HepG2 (cell line): ENCODE data around the gene ZBTB46. TPM values are rescaled to one million over a fixed set of nuclear protein-coding genes. Genes with fewer than 3 reads are reported as not detected.
A peak's percentile ranks its signal among the peaks of the same experiment; 100 is the strongest.

Experiments used
- ATAC-seq: fragments of 200-7000 bp; cut with Tn5 transposase; 3 replicates; pipeline ENCODE4 v1.9.1; 2020; ENCODE audit warnings: mild to moderate bottlenecking, moderate library complexity
- BruUV-seq: library from RNA; stranded (reverse); fragments of 400-500 nt; replicated peaks from 2 replicates; lab custom pipeline; 2021; lab: Mats Ljungman, UMichigan
- CTCF ChIA-PET: fragments of 300-600 bp; formaldehyde crosslinking; extraction: SDS; loops from one replicate; lab custom pipeline; 2021; ENCODE audit warnings: low total read pairs, inconsistent platforms, low intra/inter-chr PET ratio; lab: Yijun Ruan, JAX
- POLR2A ChIA-PET: fragments of 350-600 bp; sonication (Branson Sonifier 250); formaldehyde crosslinking; loops from one replicate; lab custom pipeline; 2020; ENCODE audit warnings: antibody characterized with exemption, inconsistent platforms; lab: Yijun Ruan, JAX
- DNase-seq: peaks from one replicate; pipeline ENCODE4 v3.0.0-alpha.2; 2015; ENCODE audit warnings: low spot score
- FAIRE-seq: peaks from 3 replicates; lab custom pipeline; 2011; peaks lifted over from hg19 to GRCh38; lab: Jason Lieb, UNC
- H2AFZ ChIP-seq: one replicate; pipeline ENCODE4 v1.6.1; 2011; ENCODE audit warnings: low read length, inconsistent platforms
- H3K27ac ChIP-seq: fragments of 300-600 bp; 3 replicates; pipeline ENCODE4 v1.8.0; 2011; ENCODE audit warnings: mixed run types, mild to moderate bottlenecking, mixed read lengths, low read length, inconsistent platforms; ENCODE audit not compliant: insufficient read depth; ENCODE audit errors: extremely low read length
- H3K27me3 ChIP-seq, 2 experiments: fragments of 200-600 bp in 1 of 2; 2 replicates in 1 of 2; 3 replicates in 1 of 2; pipeline versions ENCODE4 v1.6.0 to v1.8.0; 2011; ENCODE audit warnings: low read length in 2 of 2, mild to moderate bottlenecking in 2 of 2, moderate library complexity in 2 of 2, inconsistent platforms in 1 of 2; ENCODE audit not compliant: insufficient read depth in 2 of 2, control insufficient read depth in 1 of 2
- H3K36me3 ChIP-seq, 2 experiments: fragments of 200-600 bp in 1 of 2; replicated peaks in 1 of 2; 2 replicates in 1 of 2; 3 replicates in 1 of 2; pipeline versions ENCODE4 v1.5.1 to v1.8.0; 2011; ENCODE audit warnings: low read length in 2 of 2, inconsistent platforms in 1 of 2; ENCODE audit not compliant: insufficient read depth in 2 of 2, control insufficient read depth in 1 of 2
- H3K4me1 ChIP-seq: 2 replicates; pipeline ENCODE4 v1.5.1; 2012; ENCODE audit warnings: low read length, inconsistent platforms; ENCODE audit not compliant: insufficient read depth
- H3K4me2 ChIP-seq: 2 replicates; pipeline ENCODE4 v1.6.0; 2011; ENCODE audit warnings: low read depth, low read length, inconsistent platforms
- H3K4me3 ChIP-seq, 3 experiments: fragments of 200-600 bp in 1 of 3; sonication (generic), shearing (Covaris generic) in 1 of 3; replicated peaks in 1 of 3; 2 replicates each; pipeline ENCODE4 v1.5.1; 2011 to 2016; ENCODE audit warnings: low read length in 3 of 3, inconsistent platforms in 2 of 3, low read depth in 2 of 3, mild to moderate bottlenecking in 2 of 3, control low read depth in 1 of 3, mixed read lengths in 1 of 3; ENCODE audit not compliant: insufficient read depth in 1 of 3
- H3K79me2 ChIP-seq: one replicate; pipeline ENCODE4 v1.6.1; 2011; ENCODE audit warnings: low read length, inconsistent platforms; ENCODE audit not compliant: insufficient read depth
- H3K9ac ChIP-seq: 2 replicates; pipeline ENCODE4 v1.6.0; 2011; ENCODE audit warnings: mild to moderate bottlenecking, low read depth, low read length, inconsistent platforms; ENCODE audit not compliant: insufficient read depth
- H3K9me3 ChIP-seq: 2 replicates; pipeline ENCODE4 v1.5.1; 2012; ENCODE audit warnings: mild to moderate bottlenecking, low read length
- H4K20me1 ChIP-seq: 2 replicates; pipeline ENCODE4 v1.6.0; 2011; ENCODE audit warnings: inconsistent platforms, mild to moderate bottlenecking, low read length, moderate library complexity; ENCODE audit not compliant: insufficient read depth
- AGO2 ChIP-seq: fragments of 200-400 bp; formaldehyde crosslinking; optimal IDR thresholded peaks from 2 replicates; pipeline ENCODE3; 2017; ENCODE audit warnings: mild to moderate bottlenecking, low read depth, low read length, moderate library complexity
- RBFOX2 ChIP-seq: fragments of 200-400 bp; formaldehyde crosslinking; IDR thresholded peaks from 2 replicates; pipeline ENCODE4 v1.6.1; 2017; ENCODE audit warnings: low read depth, mild to moderate bottlenecking, low read length
- ZNF432 ChIP-seq: sonication (generic); formaldehyde crosslinking; IDR thresholded peaks from 2 replicates; pipeline ENCODE4 v1.5.0; 2020; ENCODE audit warnings: missing genetic modification reagents, mild to moderate bottlenecking, borderline replicate concordance
- ZNF441 ChIP-seq: sonication (generic); formaldehyde crosslinking; IDR thresholded peaks from 2 replicates; pipeline ENCODE4 v1.7.0; 2021; ENCODE audit warnings: missing genetic modification reagents, borderline replicate concordance
- ZNF816 ChIP-seq: sonication (generic); formaldehyde crosslinking; IDR thresholded peaks from 2 replicates; pipeline ENCODE4 v1.8.0; 2022; ENCODE audit warnings: missing genetic modification reagents, mild to moderate bottlenecking, borderline replicate concordance
- WGBS: methylation state at CpG from one replicate; pipeline ENCODE4 v1.1.6; 2017; ENCODE audit warnings: low lambda C conversion rate; 5-methylcytosine and 5-hydroxymethylcytosine counted together
- in situ Hi-C: cut with HindIII; loops from 2 replicates; pipeline ENCODE4 v1.10.0; 2017; ENCODE audit warnings: low pct_unique_long_range_greater_than_20kb; ENCODE audit not compliant: extremely low pct_ligation_motif_present
- intact Hi-C: fragments of 100-400 bp; cut with micrococcal nuclease; formaldehyde crosslinking; loops from one replicate; pipeline ENCODE4 v1.10.0; 2022; ENCODE audit not compliant: unreplicated experiment
- polyA plus RNA-seq, 8 experiments: library from polyadenylated mRNA; depleted of rRNA in 3 of 8; stranded (reverse) in 7 of 8; unstranded in 1 of 8; fragments of >200 nt; fragmentation: Illumina TruSeq in 4 of 8; extraction: Trizol in 4 of 8; gene quantifications; 2 replicates each; pipeline versions ENCODE4 v1.2.1 to v1.2.3, GENCODE V29; 2011 to 2016; ENCODE audit warnings: low read depth in 4 of 8, missing spikeins in 1 of 8, mixed read lengths in 1 of 8; ENCODE audit not compliant: insufficient read depth in 1 of 8
- total RNA-seq, 5 experiments: library from RNA; depleted of rRNA; stranded (reverse); fragments of >200 nt; fragmentation: Illumina TruSeq; extraction: Trizol; gene quantifications; 2 replicates each; pipeline ENCODE4 v1.2.3, GENCODE V29; 2016; ENCODE audit warnings: low read depth in 1 of 5
- TF ChIP-seq, protein P1 (sequence below): sonication (generic); formaldehyde crosslinking; IDR thresholded peaks from 2 replicates; pipeline ENCODE4 v1.8.1; 2023; ENCODE audit warnings: mild to moderate bottlenecking, moderate library complexity, missing genetic modification reagents
- TF ChIP-seq, protein P2 (sequence below): sonication (generic); formaldehyde crosslinking; IDR thresholded peaks from 2 replicates; pipeline ENCODE4 v1.5.0; 2020; ENCODE audit warnings: mild to moderate bottlenecking, missing genetic modification reagents
- TF ChIP-seq, protein P3 (sequence below): sonication (generic); formaldehyde crosslinking; IDR thresholded peaks from 2 replicates; pipeline ENCODE4 v1.5.1; 2020; ENCODE audit warnings: mild to moderate bottlenecking, missing genetic modification reagents, moderate library complexity

The ZBTB46 gene
- total and polyA plus RNA-seq, 2 of the 13 experiments (the other 11 are each of a cell fraction or from before 2014, with no cell fraction given) = 1.6 to 13.5 TPM

DNA sequence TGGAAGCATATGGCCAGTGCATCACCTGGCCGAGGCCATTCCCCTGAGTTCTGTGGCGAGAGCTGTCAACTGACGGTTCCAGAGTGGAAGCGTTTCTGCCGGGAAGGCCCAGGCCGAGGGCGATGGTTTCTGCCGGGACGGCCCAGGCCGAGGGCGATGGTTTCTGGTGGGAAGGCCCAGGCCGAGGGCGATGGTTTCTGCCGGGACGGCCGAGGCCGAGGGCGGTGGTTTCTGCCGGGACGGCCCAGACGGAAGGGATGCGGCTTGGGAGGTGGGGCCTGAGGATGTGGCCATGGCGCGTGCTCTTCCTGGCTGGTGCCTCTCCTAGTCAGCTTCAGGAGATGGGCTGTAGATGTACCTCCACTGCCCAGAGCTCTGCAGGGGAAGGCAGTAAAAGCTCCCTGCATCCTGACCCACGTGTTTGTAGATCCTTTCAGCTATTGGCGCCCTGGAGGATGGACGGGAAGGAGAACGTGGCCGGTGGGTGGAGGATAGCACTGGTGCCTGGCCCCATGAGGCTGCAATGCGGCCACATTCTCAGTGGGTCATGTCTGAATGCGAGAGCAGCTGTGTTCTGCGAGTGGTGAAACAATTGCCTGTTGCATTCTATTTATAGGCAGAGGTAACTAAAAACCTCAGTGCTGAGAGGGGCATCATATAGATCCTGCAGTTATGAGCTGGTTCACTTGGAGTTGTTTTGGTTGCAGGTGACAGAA, 46.8 kb upstream of the ZBTB46 start (continued):
- TF ChIP-seq, protein P1, sequence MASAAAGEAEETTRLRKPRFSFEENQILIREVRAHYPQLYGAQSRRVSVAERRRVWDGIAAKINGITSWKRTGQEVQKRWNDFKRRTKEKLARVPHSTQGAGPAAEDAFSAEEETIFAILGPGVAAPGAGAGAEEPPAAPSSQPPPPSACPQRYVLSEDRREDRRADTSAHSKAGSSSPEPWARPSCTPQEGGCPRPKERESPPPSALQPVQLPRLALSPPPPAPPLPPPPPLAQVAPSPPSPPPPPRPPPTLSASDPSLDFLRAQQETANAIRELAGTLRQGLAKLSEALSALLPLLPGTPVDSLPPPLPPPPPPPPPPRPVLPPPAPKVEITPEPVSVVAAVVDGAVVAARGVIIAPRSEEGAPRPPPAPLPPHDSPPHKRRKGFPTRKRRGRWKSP (CRISPR knock-in tag) = no peak
- TF ChIP-seq, protein P2, sequence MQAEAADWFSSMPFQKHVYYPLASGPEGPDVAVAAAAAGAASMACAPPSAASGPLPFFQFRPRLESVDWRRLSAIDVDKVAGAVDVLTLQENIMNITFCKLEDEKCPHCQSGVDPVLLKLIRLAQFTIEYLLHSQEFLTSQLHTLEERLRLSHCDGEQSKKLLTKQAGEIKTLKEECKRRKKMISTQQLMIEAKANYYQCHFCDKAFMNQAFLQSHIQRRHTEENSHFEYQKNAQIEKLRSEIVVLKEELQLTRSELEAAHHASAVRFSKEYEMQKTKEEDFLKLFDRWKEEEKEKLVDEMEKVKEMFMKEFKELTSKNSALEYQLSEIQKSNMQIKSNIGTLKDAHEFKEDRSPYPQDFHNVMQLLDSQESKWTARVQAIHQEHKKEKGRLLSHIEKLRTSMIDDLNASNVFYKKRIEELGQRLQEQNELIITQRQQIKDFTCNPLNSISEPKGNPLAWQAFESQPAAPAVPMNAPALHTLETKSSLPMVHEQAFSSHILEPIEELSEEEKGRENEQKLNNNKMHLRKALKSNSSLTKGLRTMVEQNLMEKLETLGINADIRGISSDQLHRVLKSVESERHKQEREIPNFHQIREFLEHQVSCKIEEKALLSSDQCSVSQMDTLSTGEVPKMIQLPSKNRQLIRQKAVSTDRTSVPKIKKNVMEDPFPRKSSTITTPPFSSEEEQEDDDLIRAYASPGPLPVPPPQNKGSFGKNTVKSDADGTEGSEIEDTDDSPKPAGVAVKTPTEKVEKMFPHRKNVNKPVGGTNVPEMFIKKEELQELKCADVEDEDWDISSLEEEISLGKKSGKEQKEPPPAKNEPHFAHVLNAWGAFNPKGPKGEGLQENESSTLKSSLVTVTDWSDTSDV (CRISPR knock-in tag) = 0 out of 2 replicates have a peak, but pooled peaks have one; percentile 39

DNA sequence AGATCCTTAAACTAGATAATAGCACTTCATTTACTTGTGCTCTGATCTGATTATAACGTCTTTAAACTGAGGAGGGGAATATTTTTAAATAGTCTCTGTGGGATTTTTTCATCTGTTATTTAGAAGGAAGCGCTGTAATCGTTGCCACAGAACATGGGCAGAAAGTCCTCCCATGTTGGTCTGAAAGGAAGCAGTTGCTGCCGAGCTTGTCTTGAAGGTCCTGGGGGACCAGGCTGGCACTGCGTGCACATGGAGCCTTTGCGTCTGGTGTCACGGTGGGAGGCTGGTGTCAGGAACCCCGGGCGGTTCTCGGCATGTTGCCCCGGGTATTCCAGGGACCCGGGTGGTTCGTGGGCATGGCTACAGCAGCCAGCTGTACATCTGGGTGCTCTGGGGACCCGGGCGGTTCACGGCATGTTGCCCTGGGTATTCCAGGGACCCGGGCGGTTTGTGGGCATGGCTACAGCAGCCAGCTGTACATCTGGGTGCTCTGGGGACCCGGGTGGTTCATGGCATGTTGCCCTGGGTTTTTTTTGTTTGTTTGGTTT, 45.5 kb upstream of the ZBTB46 start:
- Histone ChIP-seq H3K4me2 (no peak overlapping the region), H3K27me3 (no peaks in the 10 kb centered on the region), H4K20me1 (peaks cover 28% of the 10 kb centered on the region; the same call in 1 of the 2 replicates), H3K27ac (no peak overlapping the region), H3K79me2 (peaks cover 42% of the 10 kb centered on the region), H3K4me1 (no peaks in the 10 kb centered on the region), H3K9ac (no peak overlapping the region), H2AFZ (no peak overlapping the region), H3K4me3 (no peak overlapping the region), H3K9me3 (no peaks in the 10 kb centered on the region), H3K36me3 (peaks cover 59 to 71% of the 10 kb centered on the region in 2 experiments)
- FAIRE-seq (no peak), DNase-seq (no peak), ATAC-seq (no peak)
- BruUV-seq = no TSS peak
- intact Hi-C loops (no loop called here), in situ Hi-C loops (no loop called here)
- ChIA-PET CTCF (no interaction called here), POLR2A (interaction anchor here (1.4 to 1.5 kb wide), 2 partner anchors 11 to 20 kb away, joined by 5 to 7 read pairs; partner anchors contain the start of gene TPD52L2)
- TF ChIP-seq RBFOX2 = peak; percentile 71
- TF ChIP-seq AGO2 = peak; percentile 61
- TF ChIP-seq, protein P3, sequence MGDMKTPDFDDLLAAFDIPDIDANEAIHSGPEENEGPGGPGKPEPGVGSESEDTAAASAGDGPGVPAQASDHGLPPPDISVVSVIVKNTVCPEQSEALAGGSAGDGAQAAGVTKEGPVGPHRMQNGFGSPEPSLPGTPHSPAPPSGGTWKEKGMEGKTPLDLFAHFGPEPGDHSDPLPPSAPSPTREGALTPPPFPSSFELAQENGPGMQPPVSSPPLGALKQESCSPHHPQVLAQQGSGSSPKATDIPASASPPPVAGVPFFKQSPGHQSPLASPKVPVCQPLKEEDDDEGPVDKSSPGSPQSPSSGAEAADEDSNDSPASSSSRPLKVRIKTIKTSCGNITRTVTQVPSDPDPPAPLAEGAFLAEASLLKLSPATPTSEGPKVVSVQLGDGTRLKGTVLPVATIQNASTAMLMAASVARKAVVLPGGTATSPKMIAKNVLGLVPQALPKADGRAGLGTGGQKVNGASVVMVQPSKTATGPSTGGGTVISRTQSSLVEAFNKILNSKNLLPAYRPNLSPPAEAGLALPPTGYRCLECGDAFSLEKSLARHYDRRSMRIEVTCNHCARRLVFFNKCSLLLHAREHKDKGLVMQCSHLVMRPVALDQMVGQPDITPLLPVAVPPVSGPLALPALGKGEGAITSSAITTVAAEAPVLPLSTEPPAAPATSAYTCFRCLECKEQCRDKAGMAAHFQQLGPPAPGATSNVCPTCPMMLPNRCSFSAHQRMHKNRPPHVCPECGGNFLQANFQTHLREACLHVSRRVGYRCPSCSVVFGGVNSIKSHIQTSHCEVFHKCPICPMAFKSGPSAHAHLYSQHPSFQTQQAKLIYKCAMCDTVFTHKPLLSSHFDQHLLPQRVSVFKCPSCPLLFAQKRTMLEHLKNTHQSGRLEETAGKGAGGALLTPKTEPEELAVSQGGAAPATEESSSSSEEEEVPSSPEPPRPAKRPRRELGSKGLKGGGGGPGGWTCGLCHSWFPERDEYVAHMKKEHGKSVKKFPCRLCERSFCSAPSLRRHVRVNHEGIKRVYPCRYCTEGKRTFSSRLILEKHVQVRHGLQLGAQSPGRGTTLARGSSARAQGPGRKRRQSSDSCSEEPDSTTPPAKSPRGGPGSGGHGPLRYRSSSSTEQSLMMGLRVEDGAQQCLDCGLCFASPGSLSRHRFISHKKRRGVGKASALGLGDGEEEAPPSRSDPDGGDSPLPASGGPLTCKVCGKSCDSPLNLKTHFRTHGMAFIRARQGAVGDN (CRISPR knock-in tag) = 0 out of 2 replicates have a peak, but pooled peaks have one; percentile 5
- TF ChIP-seq ZNF441 (CRISPR knock-in tag) = no peak
- TF ChIP-seq ZNF816 (CRISPR knock-in tag) = no peak
- no peak for TF ChIP-seq ZNF432
- WGBS = 94% methylated on average over 15 of the region's 19 CpGs
